ENCODE measurements around the gene MAPK7.

Gene MAPK7

DNA sequence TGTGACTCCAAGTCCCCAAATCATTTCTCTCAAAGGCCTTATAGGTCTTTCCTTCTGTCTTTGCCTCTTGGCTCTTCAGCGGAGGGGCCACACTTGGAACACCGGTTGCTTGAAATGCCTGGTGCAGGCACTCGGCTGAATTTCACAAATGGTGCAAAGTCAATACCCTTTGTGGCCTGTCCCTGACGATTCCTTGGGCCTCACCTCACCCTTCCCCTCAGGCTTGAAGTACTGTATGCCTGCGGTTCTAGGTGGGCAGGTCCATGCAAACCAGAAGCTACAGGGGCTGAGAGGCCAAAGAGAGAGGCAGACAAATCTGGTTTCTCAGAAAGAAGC, 11.7 kb upstream of the MAPK7 start:
- DNase-seq (ENCODE audit: low read depth, low spot score) = no peak
- H3K4me3 ChIP-seq (ENCODE audit: low read depth, low read length) = no peak overlapping the region
- in situ Hi-C loops (cut with HindIII; ENCODE audit: low sequenced_read_pairs) = no loop called here
- TF ChIP-seq, protein P1, sequence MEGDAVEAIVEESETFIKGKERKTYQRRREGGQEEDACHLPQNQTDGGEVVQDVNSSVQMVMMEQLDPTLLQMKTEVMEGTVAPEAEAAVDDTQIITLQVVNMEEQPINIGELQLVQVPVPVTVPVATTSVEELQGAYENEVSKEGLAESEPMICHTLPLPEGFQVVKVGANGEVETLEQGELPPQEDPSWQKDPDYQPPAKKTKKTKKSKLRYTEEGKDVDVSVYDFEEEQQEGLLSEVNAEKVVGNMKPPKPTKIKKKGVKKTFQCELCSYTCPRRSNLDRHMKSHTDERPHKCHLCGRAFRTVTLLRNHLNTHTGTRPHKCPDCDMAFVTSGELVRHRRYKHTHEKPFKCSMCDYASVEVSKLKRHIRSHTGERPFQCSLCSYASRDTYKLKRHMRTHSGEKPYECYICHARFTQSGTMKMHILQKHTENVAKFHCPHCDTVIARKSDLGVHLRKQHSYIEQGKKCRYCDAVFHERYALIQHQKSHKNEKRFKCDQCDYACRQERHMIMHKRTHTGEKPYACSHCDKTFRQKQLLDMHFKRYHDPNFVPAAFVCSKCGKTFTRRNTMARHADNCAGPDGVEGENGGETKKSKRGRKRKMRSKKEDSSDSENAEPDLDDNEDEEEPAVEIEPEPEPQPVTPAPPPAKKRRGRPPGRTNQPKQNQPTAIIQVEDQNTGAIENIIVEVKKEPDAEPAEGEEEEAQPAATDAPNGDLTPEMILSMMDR (IDR thresholded peaks at IDR 0.05; ENCODE audit: low read depth, low read length) = no peak

DNA sequence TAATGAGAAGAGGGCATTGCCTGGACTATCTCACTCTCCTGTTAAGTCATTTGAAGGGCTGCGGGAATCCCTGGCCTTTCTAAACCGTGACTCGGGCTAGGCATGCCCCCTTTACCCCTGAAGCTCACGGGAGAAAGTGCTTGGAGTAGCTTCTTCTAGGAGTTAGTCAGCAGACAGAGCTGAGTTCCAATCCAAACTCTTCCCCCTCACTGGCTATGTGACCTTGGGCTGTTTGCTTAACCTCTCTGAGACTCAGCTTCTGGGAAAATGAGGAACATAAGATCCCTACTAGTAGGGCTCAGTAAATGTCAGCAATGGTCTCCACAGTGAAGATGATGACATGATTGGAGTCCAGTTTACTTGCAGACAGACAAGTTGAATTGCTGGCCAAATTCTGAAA, 10.1 kb upstream of the MAPK7 start:
- TF ChIP-seq, protein P1 (IDR thresholded peaks at IDR 0.05; ENCODE audit: low read depth, low read length) = no peak
- DNase-seq (ENCODE audit: low read depth, low spot score) = peak; percentile 13
- H3K4me3 ChIP-seq (ENCODE audit: low read depth, low read length) = no peak overlapping the region
- in situ Hi-C loops (cut with HindIII; ENCODE audit: low sequenced_read_pairs) = no loop called here

DNA sequence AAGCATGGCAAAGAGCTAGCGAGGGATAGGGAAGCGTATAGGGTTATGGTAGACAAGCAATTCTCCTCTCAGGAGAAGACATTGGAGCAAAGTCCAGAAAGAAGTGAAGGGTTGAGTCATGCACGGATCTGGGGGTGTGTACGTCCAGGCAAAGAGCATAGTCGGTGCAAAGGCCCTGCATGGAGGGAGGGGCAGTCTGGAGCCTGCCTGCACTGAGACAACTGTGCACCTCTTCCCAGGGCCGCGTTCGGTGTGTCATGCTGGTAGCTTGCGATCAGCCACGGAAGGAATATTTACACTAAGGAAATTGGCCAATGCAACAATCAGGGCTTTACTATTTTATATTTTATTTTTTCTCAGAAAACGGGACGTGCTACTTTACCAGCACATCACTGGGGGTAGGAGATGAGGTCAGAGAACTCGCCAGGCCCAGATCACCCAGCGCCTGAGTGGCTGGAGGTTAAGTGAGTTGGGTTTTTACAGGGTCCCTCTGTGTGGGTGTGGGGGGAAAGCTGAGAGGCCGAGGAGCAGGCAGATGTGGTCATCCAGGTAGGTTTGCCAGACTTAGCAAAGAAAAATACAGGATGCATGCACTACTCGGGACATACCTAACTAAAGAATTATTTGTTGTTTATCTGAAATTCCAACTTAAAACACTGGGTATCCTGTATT, 9.1 kb upstream of the MAPK7 start:
- DNase-seq (ENCODE audit: low read depth, low spot score) = no peak
- H3K4me3 ChIP-seq (ENCODE audit: low read depth, low read length) = no peak overlapping the region
- TF ChIP-seq, protein P1 (IDR thresholded peaks at IDR 0.05; ENCODE audit: low read depth, low read length) = no peak
- in situ Hi-C loops (cut with HindIII; ENCODE audit: low sequenced_read_pairs) = no loop called here

DNA sequence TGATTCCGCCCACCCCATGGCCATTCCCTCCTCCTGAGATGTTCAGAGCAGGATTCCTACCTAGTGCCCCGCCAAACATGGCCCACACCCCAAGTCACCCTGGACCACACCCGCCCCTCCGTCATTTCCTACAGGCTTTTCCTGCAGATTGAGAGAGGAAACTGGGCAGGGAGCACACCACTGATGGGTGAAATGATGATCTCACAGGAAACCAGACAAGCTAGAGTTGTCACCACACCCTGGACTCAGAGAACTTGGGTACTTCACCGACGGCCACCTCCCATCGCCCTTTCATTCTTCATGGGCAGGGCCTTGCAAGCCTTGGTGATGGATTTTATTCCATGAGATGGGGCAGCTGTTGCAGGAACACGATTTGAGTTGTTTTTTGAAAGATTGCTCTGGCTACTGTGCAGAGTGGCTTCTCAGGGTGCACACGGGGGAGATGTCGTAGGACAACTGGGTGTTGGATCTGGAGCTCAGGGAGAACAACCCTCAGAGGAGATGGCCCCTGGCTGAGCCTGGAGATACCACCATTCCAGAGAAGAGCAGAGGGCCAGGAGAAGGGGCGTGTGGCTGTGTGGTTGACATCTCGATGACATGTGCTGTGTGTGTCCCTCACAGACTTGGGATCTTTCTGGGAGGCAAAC, 8.3 kb upstream of the MAPK7 start:
- no peak overlapping the region for H3K4me3 ChIP-seq (ENCODE audit: low read depth, low read length)
- in situ Hi-C loops (cut with HindIII; ENCODE audit: low sequenced_read_pairs) = no loop called here
- no peak for DNase-seq (ENCODE audit: low read depth, low spot score)
- TF ChIP-seq, protein P1 (IDR thresholded peaks at IDR 0.05; ENCODE audit: low read depth, low read length) = no peak

DNA sequence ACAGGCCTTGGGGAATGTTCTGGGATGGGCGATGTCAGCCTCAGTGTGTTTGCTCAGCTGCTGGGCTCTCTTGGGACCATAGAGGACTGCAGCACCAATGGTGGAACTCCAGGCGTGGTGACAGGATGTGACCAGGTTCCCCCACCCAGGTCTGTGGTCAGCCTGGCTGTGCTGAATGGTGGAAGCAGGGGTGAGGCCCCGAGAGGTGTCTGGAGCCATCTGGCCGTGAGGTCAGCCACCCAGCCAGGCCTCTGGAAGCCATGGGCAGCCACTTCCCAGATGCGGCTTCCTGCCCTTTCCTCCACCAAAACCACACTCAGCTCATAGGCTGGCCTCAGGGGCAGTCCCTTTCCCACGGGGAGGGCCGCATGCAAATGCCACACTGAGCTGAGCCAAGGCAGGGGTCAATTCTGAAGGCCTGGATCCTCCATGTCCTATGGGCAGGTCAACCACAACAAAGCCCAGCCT, 7.8 kb upstream of the MAPK7 start:
- no peak overlapping the region for H3K4me3 ChIP-seq (ENCODE audit: low read depth, low read length)
- TF ChIP-seq, protein P1 (IDR thresholded peaks at IDR 0.05; ENCODE audit: low read depth, low read length) = no peak
- in situ Hi-C loops (cut with HindIII; ENCODE audit: low sequenced_read_pairs) = no loop called here
- DNase-seq (ENCODE audit: low read depth, low spot score) = no peak

DNA sequence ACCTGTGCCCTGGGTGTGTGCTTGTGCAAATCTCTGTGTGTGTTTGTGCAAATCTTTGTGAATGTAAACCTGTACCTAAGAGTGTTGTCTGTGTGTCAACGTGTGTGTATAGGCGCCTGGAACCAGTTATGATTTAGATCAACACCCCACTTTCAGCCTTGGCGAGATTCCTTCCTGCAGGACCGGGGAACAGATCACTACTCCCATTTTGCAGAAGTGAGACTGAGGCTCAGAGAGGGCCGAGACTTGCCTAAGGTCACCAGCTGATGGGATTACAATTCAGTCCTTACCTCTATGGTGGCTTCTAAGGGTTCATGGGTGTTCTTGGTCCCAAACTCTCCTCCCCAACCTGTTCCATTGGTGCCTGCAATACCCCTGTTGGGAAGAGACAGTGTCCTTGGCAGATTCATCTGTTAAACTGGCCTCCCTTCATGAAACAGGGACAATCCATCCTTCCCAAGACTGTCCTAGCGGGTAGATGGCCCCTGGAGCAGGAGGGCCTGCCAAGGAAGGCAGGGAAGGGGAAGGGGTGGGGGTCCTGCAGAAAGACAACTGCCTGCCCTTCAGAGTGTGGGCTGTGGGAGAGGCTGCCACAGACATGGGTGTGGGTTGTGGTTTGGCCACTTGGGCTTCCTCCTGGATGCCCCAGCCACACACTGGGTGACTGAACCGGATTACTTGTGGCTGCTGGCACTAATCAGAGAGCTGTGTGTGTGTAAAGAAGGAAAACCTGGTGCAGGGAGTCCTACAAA, 6.9 kb upstream of the MAPK7 start:
- DNase-seq (ENCODE audit: low read depth, low spot score) = no peak
- in situ Hi-C loops (cut with HindIII; ENCODE audit: low sequenced_read_pairs) = no loop called here
- H3K4me3 ChIP-seq (ENCODE audit: low read depth, low read length) = no peak overlapping the region
- TF ChIP-seq, protein P1 (IDR thresholded peaks at IDR 0.05; ENCODE audit: low read depth, low read length) = no peak
